Middle frontal gyrus (tissue), 1 donor: ENCODE results near the gene ATF3.

Source experiments
- DNase-seq: peaks from one replicate; pipeline ENCODE4 v3.0.0-alpha.2; 2015; ENCODE audit warnings: low spot score; ENCODE audit errors: extremely low spot score

Gene ATF3

DNA sequence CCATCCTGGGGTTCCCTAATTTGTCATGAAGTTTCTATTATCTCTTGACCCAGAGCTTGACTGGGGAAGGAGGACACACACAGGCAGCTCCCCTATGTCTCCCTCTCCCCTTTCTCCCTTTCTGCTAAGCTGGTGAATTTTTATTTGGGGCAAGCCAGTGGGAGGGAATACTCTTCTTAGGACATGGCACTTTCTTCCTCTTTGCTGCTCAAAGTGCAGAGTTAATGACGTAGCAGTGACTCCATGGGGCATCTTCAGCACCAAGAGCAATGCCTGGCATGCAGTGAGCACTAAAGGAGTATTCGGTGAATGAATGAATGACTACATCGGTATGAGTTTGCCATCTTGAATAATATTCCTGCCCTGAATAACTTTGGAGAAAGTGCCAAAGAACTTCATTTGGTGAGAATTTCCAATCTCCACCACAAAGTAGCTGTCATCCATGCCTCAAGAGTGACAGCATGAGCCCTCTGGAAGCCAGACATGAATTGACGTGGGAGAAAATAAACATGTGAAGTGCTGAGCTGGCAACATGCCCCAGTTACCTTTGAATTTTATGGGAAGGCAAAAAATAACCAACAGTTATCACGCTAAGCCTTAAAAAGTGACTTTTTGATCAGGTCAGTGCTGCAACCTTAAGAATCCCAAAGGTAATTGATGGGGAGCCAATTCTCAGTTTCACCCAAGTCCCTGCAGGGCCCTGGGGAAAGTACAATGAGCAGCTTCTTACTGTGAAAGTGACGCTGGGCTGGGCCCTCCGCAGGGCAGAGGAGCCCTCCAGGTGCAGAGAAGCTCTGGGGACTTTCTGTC, 22.1 kb upstream of the ATF3 start:
- no peak for DNase-seq

GRCh38 chr1:212587016-212587887, 21.3 kb upstream of the ATF3 start:
- DNase-seq, result no peak

DNA sequence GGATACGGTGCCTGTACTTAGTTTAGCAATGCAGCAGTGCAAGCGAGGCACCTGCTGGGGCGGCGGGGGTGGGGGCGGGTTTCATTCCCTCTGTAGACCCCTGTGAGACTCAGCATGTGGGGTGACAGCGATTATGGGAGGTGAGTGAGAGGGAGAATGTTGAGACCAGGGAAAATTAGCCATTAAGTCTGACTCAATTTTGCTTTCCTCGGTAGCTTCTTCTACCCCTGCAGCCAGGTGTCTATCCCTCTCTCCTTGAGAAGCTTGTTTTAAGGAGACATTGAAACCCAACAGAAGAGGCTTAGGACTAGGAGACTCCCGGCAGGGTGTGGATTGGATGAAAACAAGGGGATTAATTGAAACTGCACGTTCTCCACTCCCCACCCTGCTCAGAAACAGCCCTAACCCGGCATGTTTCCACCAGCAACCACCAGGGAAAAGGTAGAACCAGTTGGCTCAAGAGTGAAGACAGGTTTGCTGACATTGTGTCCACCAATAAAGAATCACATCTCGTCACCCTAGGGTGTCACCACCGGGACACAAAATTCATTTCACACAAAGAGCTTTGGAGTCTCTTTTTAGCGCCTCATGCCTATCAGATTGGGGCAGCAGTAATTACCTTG, 20.6 kb upstream of the ATF3 start:
- DNase-seq, result no peak

- no peak for DNase-seq
Observed at GRCh38 chr1:212589446-212589845, 19.1 kb upstream of the ATF3 start.

DNA sequence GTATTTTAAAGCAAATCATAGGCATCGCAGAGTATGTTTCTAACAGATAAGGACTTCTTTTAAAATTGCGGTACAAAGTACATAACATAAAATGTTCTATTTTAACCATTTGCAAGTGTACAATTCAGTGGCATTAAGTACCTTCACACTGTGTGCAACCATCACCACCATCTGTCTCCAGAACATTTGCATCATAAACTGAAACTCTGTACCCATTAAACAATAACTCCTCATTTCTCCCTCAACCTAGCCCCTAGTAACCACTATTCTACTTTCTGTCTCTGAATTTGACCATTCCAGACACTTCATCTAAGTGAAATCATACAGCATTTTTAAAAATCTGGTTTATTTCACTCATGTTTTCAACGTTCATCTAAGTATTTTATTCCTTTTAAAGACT, 16.6 kb upstream of the ATF3 start:
- DNase-seq, result no peak

- no peak for DNase-seq
Observed at GRCh38 chr1:212593821-212594251, 14.7 kb upstream of the ATF3 start.

- DNase-seq, result no peak
Observed at GRCh38 chr1:212594640-212595039, 13.9 kb upstream of the ATF3 start.

GRCh38 chr1:212595229-212595628, 13.3 kb upstream of the ATF3 start:
- DNase-seq, result no peak

DNA sequence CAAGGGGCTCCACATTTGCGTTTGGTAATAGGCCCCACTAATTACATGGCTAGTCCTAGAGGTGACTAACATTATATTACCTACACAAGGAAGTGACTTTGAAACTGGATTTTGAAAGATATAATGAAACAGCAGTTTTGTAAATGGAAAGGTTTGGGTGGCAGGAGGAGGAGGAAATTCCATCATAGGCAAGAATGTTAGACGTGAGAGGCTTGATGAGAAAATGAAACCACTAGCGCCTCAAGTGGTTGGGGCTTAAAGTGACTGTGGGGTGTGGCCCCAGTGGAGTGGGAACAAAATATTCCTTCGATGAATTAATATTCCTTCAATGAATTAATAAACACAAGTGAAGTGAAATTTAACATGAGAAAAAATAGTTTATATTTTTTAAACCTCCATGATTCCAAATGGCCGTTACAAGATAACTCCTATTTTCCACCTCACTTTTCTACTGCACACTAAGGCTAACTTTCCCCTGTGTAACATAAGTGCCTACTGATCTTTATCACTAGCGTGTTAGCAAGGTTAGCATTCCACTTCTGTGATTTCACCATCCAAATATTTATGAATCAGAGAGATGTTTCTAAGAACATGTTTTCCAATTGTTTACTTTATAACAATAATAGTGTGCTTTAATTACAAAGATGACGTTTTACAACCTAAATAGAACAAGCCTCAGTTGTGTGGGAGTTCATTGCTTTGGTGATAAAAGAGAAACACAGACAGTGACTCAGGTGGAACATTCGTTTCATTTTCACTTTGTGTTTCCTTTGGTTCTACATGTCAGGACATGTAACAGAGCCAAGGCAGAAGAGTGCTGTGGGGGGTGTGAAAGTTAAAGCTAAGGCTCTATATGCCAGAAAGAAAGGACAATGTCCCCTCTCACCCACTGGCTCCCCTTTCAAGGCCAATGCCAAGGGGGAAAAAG, 12.5 kb upstream of the ATF3 start:
- DNase-seq, result no peak

GRCh38 chr1:212596798-212597197, 11.8 kb upstream of the ATF3 start:
- no peak for DNase-seq

DNA sequence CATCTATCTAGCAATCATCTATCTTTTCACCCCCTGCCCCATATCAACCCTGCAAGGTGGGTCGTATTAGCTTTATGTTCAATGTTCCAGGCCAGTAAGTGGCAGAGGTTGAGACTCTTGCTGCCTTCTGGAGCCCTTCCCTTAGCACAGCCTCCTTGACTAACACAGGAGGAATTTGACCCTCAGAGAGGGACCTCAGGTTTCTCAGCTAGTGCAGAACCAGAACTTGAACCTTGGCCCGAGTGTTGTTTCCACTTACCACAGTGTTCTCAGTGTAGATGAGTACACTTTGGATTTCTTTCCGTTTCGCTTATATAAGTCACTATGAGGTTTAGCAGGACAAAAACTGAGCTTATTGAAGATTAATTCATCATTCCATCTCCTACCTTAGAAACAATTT, 11.1 kb upstream of the ATF3 start:
- DNase-seq, result no peak

GRCh38 chr1:212600071-212600915, 8.3 kb upstream of the ATF3 start:
- no peak for DNase-seq

- DNase-seq, result no peak
Observed at GRCh38 chr1:212600980-212601379, 7.6 kb upstream of the ATF3 start.

DNA sequence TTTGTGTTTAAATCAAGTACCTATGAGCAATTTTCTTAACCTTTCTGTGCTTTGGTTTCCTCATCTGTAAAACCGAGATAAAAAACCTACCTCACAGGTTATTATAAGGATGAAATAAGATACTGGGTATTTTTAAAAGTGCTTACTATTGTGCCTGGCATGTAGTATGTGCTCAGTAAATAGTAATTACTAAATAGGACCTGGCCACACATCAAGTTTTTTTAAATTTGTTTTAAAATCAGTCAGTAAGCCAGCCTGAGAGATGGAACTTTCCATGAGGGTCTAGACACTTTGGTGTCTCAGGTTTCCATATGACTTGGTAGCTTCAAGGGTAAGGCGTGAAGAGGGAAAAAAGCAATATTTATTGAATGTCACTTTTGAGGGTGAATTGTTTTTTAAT, 7.0 kb upstream of the ATF3 start:
- DNase-seq, result no peak

GRCh38 chr1:212605441-212606394, 2.8 kb upstream of the ATF3 start:
- DNase-seq, result no peak

- no peak for DNase-seq
Observed at GRCh38 chr1:212606395-212607205, 2.0 kb upstream of the ATF3 start.

- no peak for DNase-seq
Observed at GRCh38 chr1:212607206-212607912, 1.2 kb upstream of the ATF3 start.
